MM.1S (cell line): ENCODE data around the gene ZBTB17.
A peak's percentile ranks its signal among the peaks of the same experiment; 100 is the strongest.

ENCODE experiments used
- DNase-seq: peaks from one replicate; pipeline ENCODE4 v3.0.0-alpha.2; 2015
- H2AFZ ChIP-seq: fragments of 300-600 bp; sonication (generic); 2 replicates; pipeline ENCODE4 v1.6.0; 2016; ENCODE audit warnings: antibody characterized with exemption, low read length
- H3F3A ChIP-seq: fragments of 300-600 bp; sonication (generic); 2 replicates; pipeline ENCODE4 v1.6.1; 2016; ENCODE audit warnings: mild to moderate bottlenecking, antibody characterized with exemption, low read length, moderate library complexity, mixed read lengths; ENCODE audit not compliant: insufficient read depth
- H3K27ac ChIP-seq: fragments of 300-600 bp; sonication (generic); 2 replicates; pipeline ENCODE4 v1.5.1; 2016; ENCODE audit warnings: mild to moderate bottlenecking, low read length
- H3K27me3 ChIP-seq: fragments of 300-600 bp; sonication (generic); replicated peaks from 2 replicates; pipeline ENCODE4 v1.6.0; 2016; ENCODE audit warnings: low read length; ENCODE audit not compliant: insufficient read depth
- H3K36me3 ChIP-seq: fragments of 300-600 bp; sonication (generic); replicated peaks from 2 replicates; pipeline ENCODE4 v1.6.1; 2016; ENCODE audit warnings: mild to moderate bottlenecking, low read length, mixed read lengths; ENCODE audit not compliant: insufficient read depth
- H3K4me1 ChIP-seq: fragments of 300-600 bp; sonication (generic); 2 replicates; pipeline ENCODE4 v1.6.1; 2016; ENCODE audit warnings: low read length, mixed read lengths
- H3K4me2 ChIP-seq: fragments of 300-600 bp; sonication (generic); 2 replicates; pipeline ENCODE4 v1.6.0; 2016; ENCODE audit warnings: low read depth, low read length
- H3K4me3 ChIP-seq: fragments of 300-600 bp; sonication (generic); 2 replicates; pipeline ENCODE4 v1.5.1; 2016; ENCODE audit warnings: low read length, mixed read lengths
- H3K79me2 ChIP-seq: fragments of 300-600 bp; sonication (generic); 2 replicates; pipeline ENCODE4 v1.6.1; 2016; ENCODE audit warnings: mixed run types, low read length, mixed read lengths
- H3K9ac ChIP-seq: fragments of 300-600 bp; sonication (generic); 2 replicates; pipeline ENCODE4 v1.6.1; 2016; ENCODE audit warnings: low read length, mixed read lengths
- H3K9me2 ChIP-seq: fragments of 300-600 bp; sonication (generic); replicated peaks from 2 replicates; pipeline ENCODE4 v1.6.1; 2016; ENCODE audit warnings: mild to moderate bottlenecking, low read length, mixed read lengths; ENCODE audit not compliant: insufficient read depth
- H3K9me3 ChIP-seq: fragments of 300-600 bp; sonication (generic); replicated peaks from 2 replicates; pipeline ENCODE4 v1.6.1; 2016; ENCODE audit warnings: mild to moderate bottlenecking, low read length, mixed read lengths; ENCODE audit not compliant: insufficient read depth
- H4K20me1 ChIP-seq: fragments of 300-600 bp; sonication (generic); 2 replicates; pipeline ENCODE4 v1.6.1; 2016; ENCODE audit warnings: mild to moderate bottlenecking, low read length, moderate library complexity, mixed read lengths; ENCODE audit not compliant: insufficient read depth
- EZH2 ChIP-seq: fragments of 300-600 bp; sonication (generic); optimal IDR thresholded peaks from 2 replicates; pipeline ENCODE3; 2017; ENCODE audit warnings: low read depth, mild to moderate bottlenecking, antibody characterized with exemption, low read length, mixed read lengths
- EZH2phosphoT487 ChIP-seq: fragments of 300-600 bp; sonication (generic); IDR thresholded peaks from 2 replicates; pipeline ENCODE4 v1.6.1; 2018; ENCODE audit warnings: antibody characterized with exemption, low read length
- TF ChIP-seq, protein P1 (sequence below): fragments of 300-600 bp; sonication (generic); IDR thresholded peaks from 2 replicates; pipeline ENCODE4 v1.5.1; 2016; ENCODE audit warnings: antibody characterized with exemption, low read length, mixed read lengths

ZBTB17 gene

DNA sequence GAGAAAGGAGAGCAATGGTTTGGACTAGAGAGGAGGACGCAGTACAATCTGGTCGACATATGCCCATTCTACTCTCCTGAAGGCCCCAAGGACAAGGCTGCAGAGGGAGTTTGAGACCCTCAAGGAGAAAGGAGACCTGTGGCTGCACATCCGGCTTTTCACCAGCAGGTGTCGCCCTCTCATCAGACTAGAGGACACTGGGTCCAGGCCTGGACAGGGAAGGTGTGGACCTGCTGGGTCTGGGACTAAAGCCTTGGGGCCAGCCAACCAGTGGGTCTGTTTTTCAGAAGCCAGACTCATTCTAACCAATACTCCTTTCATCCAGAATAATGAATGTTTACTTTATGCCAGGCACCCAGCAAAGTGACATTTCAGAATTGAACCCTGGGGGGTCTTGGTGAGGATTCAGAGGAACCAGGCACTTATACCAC, 33.1 kb upstream of the ZBTB17 start:
- Histone ChIP-seq H3K4me2 (no peak overlapping the region), H3K9me2 (no peaks in the 10 kb centered on the region), H3K4me1 (peaks cover 5% of the 10 kb centered on the region; the same call in 1 of the 2 replicates), H2AFZ (no peak overlapping the region), H3K36me3 (no peaks in the 10 kb centered on the region), H3K4me3 (no peak overlapping the region), H3K27me3 (peaks cover 19% of the 10 kb centered on the region), H3K79me2 (no peaks in the 10 kb centered on the region), H3K27ac (no peak overlapping the region), H3K9me3 (no peaks in the 10 kb centered on the region), H3F3A (no peaks in the 10 kb centered on the region), H4K20me1 (no peaks in the 10 kb centered on the region), H3K9ac (no peak overlapping the region)
- peak; percentile 55 for DNase-seq
- TF ChIP-seq EZH2phosphoT487 (no peak), EZH2 (no peak)
- TF ChIP-seq, protein P1, sequence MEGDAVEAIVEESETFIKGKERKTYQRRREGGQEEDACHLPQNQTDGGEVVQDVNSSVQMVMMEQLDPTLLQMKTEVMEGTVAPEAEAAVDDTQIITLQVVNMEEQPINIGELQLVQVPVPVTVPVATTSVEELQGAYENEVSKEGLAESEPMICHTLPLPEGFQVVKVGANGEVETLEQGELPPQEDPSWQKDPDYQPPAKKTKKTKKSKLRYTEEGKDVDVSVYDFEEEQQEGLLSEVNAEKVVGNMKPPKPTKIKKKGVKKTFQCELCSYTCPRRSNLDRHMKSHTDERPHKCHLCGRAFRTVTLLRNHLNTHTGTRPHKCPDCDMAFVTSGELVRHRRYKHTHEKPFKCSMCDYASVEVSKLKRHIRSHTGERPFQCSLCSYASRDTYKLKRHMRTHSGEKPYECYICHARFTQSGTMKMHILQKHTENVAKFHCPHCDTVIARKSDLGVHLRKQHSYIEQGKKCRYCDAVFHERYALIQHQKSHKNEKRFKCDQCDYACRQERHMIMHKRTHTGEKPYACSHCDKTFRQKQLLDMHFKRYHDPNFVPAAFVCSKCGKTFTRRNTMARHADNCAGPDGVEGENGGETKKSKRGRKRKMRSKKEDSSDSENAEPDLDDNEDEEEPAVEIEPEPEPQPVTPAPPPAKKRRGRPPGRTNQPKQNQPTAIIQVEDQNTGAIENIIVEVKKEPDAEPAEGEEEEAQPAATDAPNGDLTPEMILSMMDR = peak; percentile 96

GRCh38 chr1:16007671-16008341, 31.9 kb upstream of the ZBTB17 start:
- no peaks in the 10 kb centered on the region for H3K36me3 ChIP-seq
- no peak overlapping the region for H3K9ac ChIP-seq
- peaks cover 10% of the 10 kb centered on the region for H3K27me3 ChIP-seq
- no peak overlapping the region for H3K4me2 ChIP-seq
- no peaks in the 10 kb centered on the region for H3K9me2 ChIP-seq
- no peak overlapping the region for H3K27ac ChIP-seq
- no peak for DNase-seq
- no peaks in the 10 kb centered on the region for H4K20me1 ChIP-seq
- peaks cover 4% of the 10 kb centered on the region; the same call in 1 of the 2 replicates for H3K4me1 ChIP-seq
- H3F3A ChIP-seq = no peaks in the 10 kb centered on the region
- TF ChIP-seq, protein P1 = no peak
- TF ChIP-seq EZH2phosphoT487 (no peak), EZH2 (no peak)
- no peak overlapping the region for H2AFZ ChIP-seq
- no peaks in the 10 kb centered on the region for H3K9me3 ChIP-seq
- no peaks in the 10 kb centered on the region for H3K79me2 ChIP-seq
- no peak overlapping the region for H3K4me3 ChIP-seq

- Histone ChIP-seq H3K9me3 (no peaks in the 10 kb centered on the region), H2AFZ (no peak overlapping the region), H4K20me1 (no peaks in the 10 kb centered on the region), H3K36me3 (no peaks in the 10 kb centered on the region), H3K4me1 (no peaks in the 10 kb centered on the region), H3K9ac (no peak overlapping the region), H3K27ac (no peak overlapping the region), H3K9me2 (no peaks in the 10 kb centered on the region), H3K79me2 (no peaks in the 10 kb centered on the region), H3F3A (no peaks in the 10 kb centered on the region), H3K4me2 (no peak overlapping the region), H3K27me3 (peaks cover 15% of the 10 kb centered on the region), H3K4me3 (no peak overlapping the region)
- DNase-seq = peak; percentile 26
- TF ChIP-seq EZH2 (no peak), EZH2phosphoT487 (no peak)
- TF ChIP-seq, protein P1 = peak; percentile 14; the same call in 1 of the 2 replicates
These were observed 30.9 kb upstream of the ZBTB17 start for GRCh38 chr1:16006552-16007485.
